SK-N-SH (cell line): Measurements from ENCODE around the gene BNC2. TPM values are rescaled to one million over a fixed set of nuclear protein-coding genes. Genes with fewer than 3 reads are reported as not detected.

ENCODE experiments used
- CTCF ChIA-PET: fragments of 300-600, 350-600 bp; formaldehyde crosslinking; extraction: SDS; loops from one replicate; lab custom pipeline; 2021; lab: Yijun Ruan, JAX
- POLR2A ChIA-PET: fragments of 350-600 bp; sonication (Branson Sonifier 250); formaldehyde crosslinking; extraction: SDS; loops from one replicate; lab custom pipeline; 2020; ENCODE audit warnings: antibody characterized with exemption, inconsistent platforms; lab: Yijun Ruan, JAX
- DNase-seq: peaks from one replicate; pipeline ENCODE4 v3.0.0; 2012
- H2AFZ ChIP-seq: fragments of 200-600 bp; sonication (generic); 2 replicates; pipeline ENCODE4 v1.8.1; 2016; ENCODE audit warnings: antibody characterized with exemption, mild to moderate bottlenecking, low read depth
- H3F3A ChIP-seq: fragments of 200-600 bp; sonication (generic); replicated peaks from 2 replicates; pipeline ENCODE3; 2016; ENCODE audit warnings: antibody characterized with exemption, mild to moderate bottlenecking; ENCODE audit not compliant: insufficient read depth
- H3K27ac ChIP-seq, 2 experiments: fragments of 200-500 bp in 1 of 2; fragments of 200-600 bp in 1 of 2; sonication (Bioruptor generic) in 1 of 2; sonication (generic), shearing (Covaris generic) in 1 of 2; 2 replicates each; pipeline versions ENCODE4 v1.5.1 to v1.6.1; 2014 to 2016; ENCODE audit warnings: low read depth in 2 of 2, inconsistent platforms in 1 of 2, low read length in 1 of 2, mild to moderate bottlenecking in 1 of 2, mixed read lengths in 1 of 2
- H3K27me3 ChIP-seq: fragments of 200-600 bp; sonication (generic), shearing (Covaris generic); 2 replicates; pipeline ENCODE4 v1.6.1; 2016; ENCODE audit warnings: mixed run types; ENCODE audit not compliant: insufficient read depth
- H3K36me3 ChIP-seq, 2 experiments: fragments of 200-500 bp in 1 of 2; fragments of 200-600 bp in 1 of 2; sonication (Bioruptor generic) in 1 of 2; sonication (generic) in 1 of 2; replicated peaks in 1 of 2; 2 replicates each; pipeline versions ENCODE3 to v1.5.1; 2014 to 2016; ENCODE audit warnings: low read length in 1 of 2, mild to moderate bottlenecking in 1 of 2; ENCODE audit not compliant: insufficient read depth in 2 of 2, control insufficient read depth in 1 of 2
- H3K4me1 ChIP-seq, 2 experiments: fragments of 200-500 bp in 1 of 2; fragments of 200-600 bp in 1 of 2; sonication (Bioruptor generic) in 1 of 2; sonication (generic), shearing (Covaris generic) in 1 of 2; 2 replicates each; pipeline versions ENCODE4 v1.5.1 to v1.6.1; 2014 to 2016; ENCODE audit warnings: low read depth in 1 of 2, low read length in 1 of 2, mixed run types in 1 of 2; ENCODE audit not compliant: insufficient read depth in 2 of 2, control insufficient read depth in 1 of 2
- H3K4me2 ChIP-seq: fragments of 200-600 bp; sonication (generic), shearing (Covaris generic); 2 replicates; pipeline ENCODE4 v1.6.1; 2017; ENCODE audit warnings: mixed run types
- H3K4me3 ChIP-seq, 2 experiments: fragments of 200-500 bp in 1 of 2; fragments of 200-600 bp in 1 of 2; sonication (Bioruptor generic) in 1 of 2; sonication (generic), shearing (Covaris generic) in 1 of 2; 2 replicates each; pipeline versions ENCODE4 v1.5.1 to v1.8.1; 2014 to 2016; ENCODE audit warnings: low read depth in 2 of 2, inconsistent platforms in 1 of 2, low read length in 1 of 2, mild to moderate bottlenecking in 1 of 2, mixed read lengths in 1 of 2, moderate library complexity in 1 of 2
- H3K79me2 ChIP-seq: fragments of 200-600 bp; sonication (generic); 2 replicates; pipeline ENCODE4 v1.8.1; 2017; ENCODE audit warnings: mild to moderate bottlenecking; ENCODE audit not compliant: insufficient read depth
- H3K9ac ChIP-seq: fragments of 200-600 bp; sonication (generic); 2 replicates; pipeline ENCODE4 v1.6.1; 2017; ENCODE audit warnings: mixed run types
- H3K9me2 ChIP-seq: fragments of 200-600 bp; sonication (generic); 2 replicates; pipeline ENCODE4 v1.6.1; 2017; ENCODE audit warnings: mixed run types
- H3K9me3 ChIP-seq: fragments of 200-600 bp; sonication (generic); 2 replicates; pipeline ENCODE4 v1.6.1; 2017; ENCODE audit warnings: mixed run types, mild to moderate bottlenecking, moderate library complexity
- H4K20me1 ChIP-seq: fragments of 200-600 bp; sonication (generic); 2 replicates; pipeline ENCODE4 v1.6.1; 2017; ENCODE audit warnings: mild to moderate bottlenecking, mixed run types; ENCODE audit not compliant: insufficient read depth
- ELF1 ChIP-seq: IDR thresholded peaks from 2 replicates; pipeline ENCODE4 v1.4.0; 2012
- MAX ChIP-seq: IDR thresholded peaks from 2 replicates; pipeline ENCODE4 v1.4.0; 2012; ENCODE audit warnings: low read depth
- NFIC ChIP-seq: IDR thresholded peaks from 2 replicates; pipeline ENCODE4 v1.4.0; 2012; ENCODE audit warnings: borderline replicate concordance
- NRF1 ChIP-seq: IDR thresholded peaks from 2 replicates; pipeline ENCODE4 v1.6.1; 2012; ENCODE audit warnings: low read depth, mild to moderate bottlenecking, low read length
- RAD21 ChIP-seq: IDR thresholded peaks from 2 replicates; pipeline ENCODE4 v1.6.1; 2012; ENCODE audit warnings: mild to moderate bottlenecking, low read length
- SMC3 ChIP-seq: IDR thresholded peaks from 2 replicates; pipeline ENCODE4 v1.6.1; 2012; ENCODE audit warnings: low read depth, low read length, improper control_type of control experiment
- TEAD4 ChIP-seq: IDR thresholded peaks from 2 replicates; pipeline ENCODE4 v1.4.0; 2012; ENCODE audit warnings: mild to moderate bottlenecking, borderline replicate concordance; ENCODE audit not compliant: insufficient read depth
- USF1 ChIP-seq: IDR thresholded peaks from 2 replicates; pipeline ENCODE4 v1.4.0; 2012; ENCODE audit warnings: low read depth, borderline replicate concordance
- WGBS: methylation state at CpG from one replicate; pipeline ENCODE4 v1.1.6; 2017; ENCODE audit warnings: low lambda C conversion rate; 5-methylcytosine and 5-hydroxymethylcytosine counted together
- polyA plus RNA-seq, 3 experiments: library from polyadenylated mRNA; depleted of rRNA; stranded (reverse); fragments of >200 nt; gene quantifications; 2 replicates each; pipeline ENCODE4 v1.2.3, GENCODE V29; 2012
- TF ChIP-seq, protein P1 (sequence below): fragments of 200-600 bp; sonication (generic); IDR thresholded peaks from 2 replicates; pipeline ENCODE4 v1.6.1; 2017; ENCODE audit warnings: antibody characterized with exemption, mild to moderate bottlenecking, moderate library complexity
- TF ChIP-seq, protein P2 (sequence below): IDR thresholded peaks from 2 replicates; pipeline ENCODE4 v1.4.0; 2012; ENCODE audit warnings: low read depth, borderline replicate concordance

BNC2 gene
- polyA plus RNA-seq, 1 of the 3 experiments (the other 2 are of a cell fraction): 8.8 TPM

DNA sequence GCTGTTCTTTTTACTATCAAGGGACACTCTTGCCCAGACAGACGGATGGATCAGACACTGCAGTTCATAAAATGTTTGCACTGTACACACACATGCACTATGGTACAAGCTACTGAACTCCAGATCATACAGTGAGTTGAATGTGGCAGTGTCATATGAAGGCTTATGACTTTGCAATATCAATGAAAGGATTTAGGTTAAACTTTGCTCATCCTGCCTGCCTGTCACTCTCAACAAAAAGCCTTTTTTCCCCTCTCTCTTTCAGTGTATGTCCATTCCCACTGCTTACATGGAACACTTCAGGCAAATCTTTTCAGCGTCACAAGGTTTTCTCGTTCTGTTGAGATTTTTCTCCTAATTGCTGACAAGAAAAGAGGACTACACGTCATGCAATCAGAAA is 97.4 kb downstream of the BNC2 start (continued):
- TF ChIP-seq, protein P1, sequence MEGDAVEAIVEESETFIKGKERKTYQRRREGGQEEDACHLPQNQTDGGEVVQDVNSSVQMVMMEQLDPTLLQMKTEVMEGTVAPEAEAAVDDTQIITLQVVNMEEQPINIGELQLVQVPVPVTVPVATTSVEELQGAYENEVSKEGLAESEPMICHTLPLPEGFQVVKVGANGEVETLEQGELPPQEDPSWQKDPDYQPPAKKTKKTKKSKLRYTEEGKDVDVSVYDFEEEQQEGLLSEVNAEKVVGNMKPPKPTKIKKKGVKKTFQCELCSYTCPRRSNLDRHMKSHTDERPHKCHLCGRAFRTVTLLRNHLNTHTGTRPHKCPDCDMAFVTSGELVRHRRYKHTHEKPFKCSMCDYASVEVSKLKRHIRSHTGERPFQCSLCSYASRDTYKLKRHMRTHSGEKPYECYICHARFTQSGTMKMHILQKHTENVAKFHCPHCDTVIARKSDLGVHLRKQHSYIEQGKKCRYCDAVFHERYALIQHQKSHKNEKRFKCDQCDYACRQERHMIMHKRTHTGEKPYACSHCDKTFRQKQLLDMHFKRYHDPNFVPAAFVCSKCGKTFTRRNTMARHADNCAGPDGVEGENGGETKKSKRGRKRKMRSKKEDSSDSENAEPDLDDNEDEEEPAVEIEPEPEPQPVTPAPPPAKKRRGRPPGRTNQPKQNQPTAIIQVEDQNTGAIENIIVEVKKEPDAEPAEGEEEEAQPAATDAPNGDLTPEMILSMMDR: no peak
- TF ChIP-seq TEAD4: no peak
- TF ChIP-seq USF1: no peak
- TF ChIP-seq MAX: no peak
- no peak for TF ChIP-seq SMC3
- TF ChIP-seq NFIC: no peak

DNA sequence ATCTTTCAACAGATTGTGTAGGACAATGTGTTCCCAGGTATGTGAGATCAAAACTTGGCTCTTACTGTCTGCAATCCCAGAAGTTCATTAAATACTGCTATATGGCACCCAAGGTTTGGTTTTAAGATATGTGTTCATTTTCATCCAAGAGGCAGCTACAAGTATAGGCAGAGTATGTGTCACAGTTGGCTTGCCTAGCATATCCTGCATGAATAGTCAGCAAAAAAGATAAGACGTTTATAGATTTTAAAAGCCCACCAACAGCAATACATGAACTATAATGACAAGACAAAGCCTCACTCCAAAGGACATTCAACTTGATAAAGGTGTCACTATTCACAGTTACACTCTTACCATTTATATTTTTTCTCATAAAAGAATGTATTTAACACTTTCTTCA is 99.1 kb downstream of the BNC2 start:
- Histone ChIP-seq H3K9me3 (no peaks in the 10 kb centered on the region), H2AFZ (no peak overlapping the region), H3K4me1 (no peaks in the 10 kb centered on the region), H3K4me3 (no peak overlapping the region), H3K36me3 (no peaks in the 10 kb centered on the region), H3F3A (no peaks in the 10 kb centered on the region), H3K27me3 (no peaks in the 10 kb centered on the region), H3K79me2 (0 out of 2 replicates have a peak, but pooled peaks cover 4% of the 10 kb centered on the region), H3K27ac (no peak overlapping the region), H3K9me2 (no peaks in the 10 kb centered on the region), H3K9ac (no peak overlapping the region), H4K20me1 (no peaks in the 10 kb centered on the region), H3K4me2 (no peak overlapping the region)
- no peak for TF ChIP-seq NRF1
- TF ChIP-seq, protein P2, sequence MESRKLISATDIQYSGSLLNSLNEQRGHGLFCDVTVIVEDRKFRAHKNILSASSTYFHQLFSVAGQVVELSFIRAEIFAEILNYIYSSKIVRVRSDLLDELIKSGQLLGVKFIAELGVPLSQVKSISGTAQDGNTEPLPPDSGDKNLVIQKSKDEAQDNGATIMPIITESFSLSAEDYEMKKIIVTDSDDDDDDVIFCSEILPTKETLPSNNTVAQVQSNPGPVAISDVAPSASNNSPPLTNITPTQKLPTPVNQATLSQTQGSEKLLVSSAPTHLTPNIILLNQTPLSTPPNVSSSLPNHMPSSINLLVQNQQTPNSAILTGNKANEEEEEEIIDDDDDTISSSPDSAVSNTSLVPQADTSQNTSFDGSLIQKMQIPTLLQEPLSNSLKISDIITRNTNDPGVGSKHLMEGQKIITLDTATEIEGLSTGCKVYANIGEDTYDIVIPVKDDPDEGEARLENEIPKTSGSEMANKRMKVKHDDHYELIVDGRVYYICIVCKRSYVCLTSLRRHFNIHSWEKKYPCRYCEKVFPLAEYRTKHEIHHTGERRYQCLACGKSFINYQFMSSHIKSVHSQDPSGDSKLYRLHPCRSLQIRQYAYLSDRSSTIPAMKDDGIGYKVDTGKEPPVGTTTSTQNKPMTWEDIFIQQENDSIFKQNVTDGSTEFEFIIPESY: no peak
- TF ChIP-seq, protein P1: no peak
- no peak for TF ChIP-seq RAD21
- TF ChIP-seq ELF1: no peak
- CTCF ChIA-PET: no interaction called here
- DNase-seq: no peak
- WGBS: 87% methylated on average over 1 of the region's 1 CpG
- POLR2A ChIA-PET: no interaction called here
